ENCODE measurements around the gene EXOSC1. TPM values are rescaled to one million over a fixed set of nuclear protein-coding genes. Genes with fewer than 3 reads are reported as not detected.

Gene EXOSC1
- total RNA-seq, 2 donors from 2014 or later, result 20.8 to 33.2 TPM

DNA sequence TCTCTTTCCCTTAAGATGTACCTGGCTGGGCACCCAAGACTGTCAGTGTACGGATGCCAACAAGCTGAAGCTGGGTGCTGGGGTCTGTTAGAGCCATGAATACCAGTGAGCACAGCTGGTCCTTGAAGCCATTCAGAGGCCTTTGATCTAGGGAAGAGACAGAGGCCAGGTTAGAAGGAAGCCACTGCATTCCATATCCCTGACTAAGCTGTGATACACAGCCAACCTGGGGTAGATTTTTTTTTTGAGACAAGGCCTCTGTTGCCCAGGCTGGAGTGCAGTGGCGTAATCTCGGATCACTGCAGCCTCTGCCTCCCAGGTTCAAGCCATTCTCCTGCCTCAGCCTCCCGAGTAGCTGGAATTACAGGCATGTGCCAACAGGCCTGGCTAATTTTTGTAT lies 20.9 kb upstream of the EXOSC1 start:
- ATAC-seq, result no peak
- TF ChIP-seq, protein P1, sequence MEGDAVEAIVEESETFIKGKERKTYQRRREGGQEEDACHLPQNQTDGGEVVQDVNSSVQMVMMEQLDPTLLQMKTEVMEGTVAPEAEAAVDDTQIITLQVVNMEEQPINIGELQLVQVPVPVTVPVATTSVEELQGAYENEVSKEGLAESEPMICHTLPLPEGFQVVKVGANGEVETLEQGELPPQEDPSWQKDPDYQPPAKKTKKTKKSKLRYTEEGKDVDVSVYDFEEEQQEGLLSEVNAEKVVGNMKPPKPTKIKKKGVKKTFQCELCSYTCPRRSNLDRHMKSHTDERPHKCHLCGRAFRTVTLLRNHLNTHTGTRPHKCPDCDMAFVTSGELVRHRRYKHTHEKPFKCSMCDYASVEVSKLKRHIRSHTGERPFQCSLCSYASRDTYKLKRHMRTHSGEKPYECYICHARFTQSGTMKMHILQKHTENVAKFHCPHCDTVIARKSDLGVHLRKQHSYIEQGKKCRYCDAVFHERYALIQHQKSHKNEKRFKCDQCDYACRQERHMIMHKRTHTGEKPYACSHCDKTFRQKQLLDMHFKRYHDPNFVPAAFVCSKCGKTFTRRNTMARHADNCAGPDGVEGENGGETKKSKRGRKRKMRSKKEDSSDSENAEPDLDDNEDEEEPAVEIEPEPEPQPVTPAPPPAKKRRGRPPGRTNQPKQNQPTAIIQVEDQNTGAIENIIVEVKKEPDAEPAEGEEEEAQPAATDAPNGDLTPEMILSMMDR (IDR thresholded peaks at IDR 0.05), result no peak
- TF ChIP-seq POLR2A (IDR thresholded peaks at IDR 0.05), result no peak
- H3K27ac ChIP-seq, result no peak overlapping the region
- H3K4me1 ChIP-seq, result peaks cover 8% of the 10 kb centered on the region
- H3K4me3 ChIP-seq, result no peak overlapping the region
- intact Hi-C loops (cut with DNase I), result loop anchor here (5.0 kb wide), 1 partner anchor 86 kb away; no protein-coding TSS in a partner anchor
- DNase-seq, result no peak
- H3K36me3 ChIP-seq (replicated peaks in 1 of 2; ENCODE audit: insufficient read depth in 1 of 2, low read depth in 2 of 2), result peaks cover 8 to 45% of the 10 kb centered on the region in 2 donors
- H3K9me3 ChIP-seq, result no peaks in the 10 kb centered on the region
- no peaks in the 10 kb centered on the region for H3K27me3 ChIP-seq
- 88 to 94% methylated on average over 1 to 4 of the region's 4 CpGs for WGBS, 2 donors

DNA sequence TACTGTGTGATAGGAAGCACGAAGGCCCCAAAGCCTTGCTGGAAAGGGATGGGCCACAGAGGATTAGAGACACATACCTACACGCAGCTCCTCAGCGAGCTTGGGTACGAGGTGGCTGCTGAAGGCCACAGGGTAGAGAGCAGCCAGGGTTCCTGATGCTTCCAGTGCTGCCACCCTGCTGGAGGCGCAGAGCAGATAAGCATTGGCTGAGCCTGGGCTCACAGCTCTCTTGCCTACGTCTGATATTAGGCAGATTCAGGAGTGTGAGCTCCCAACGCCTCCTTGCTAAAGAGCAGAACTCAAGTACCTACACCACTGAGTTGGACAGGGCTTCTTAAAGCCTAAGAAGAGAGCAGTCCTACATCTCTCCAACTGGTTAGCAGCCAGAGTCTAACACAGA lies 20.2 kb upstream of the EXOSC1 start:
- Histone ChIP-seq H3K9me3 (no peaks in the 10 kb centered on the region), H3K27ac (no peak overlapping the region), H3K4me3 (no peak overlapping the region), H3K36me3 (replicated peaks in 1 of 2; ENCODE audit: insufficient read depth in 1 of 2, low read depth in 2 of 2) (peaks cover 8 to 53% of the 10 kb centered on the region in 2 donors), H3K27me3 (no peaks in the 10 kb centered on the region), H3K4me1 (peaks cover 8% of the 10 kb centered on the region)
- no peak for ATAC-seq
- TF ChIP-seq POLR2A (IDR thresholded peaks at IDR 0.05), result no peak
- TF ChIP-seq, protein P1 (IDR thresholded peaks at IDR 0.05), result no peak
- DNase-seq, result no peak
- intact Hi-C loops (cut with DNase I), result loop anchor here (5.0 kb wide), 1 partner anchor 86 kb away; no protein-coding TSS in a partner anchor
- 90 to 98% methylated on average over 7 of the region's 7 CpGs for WGBS, 2 donors

DNA sequence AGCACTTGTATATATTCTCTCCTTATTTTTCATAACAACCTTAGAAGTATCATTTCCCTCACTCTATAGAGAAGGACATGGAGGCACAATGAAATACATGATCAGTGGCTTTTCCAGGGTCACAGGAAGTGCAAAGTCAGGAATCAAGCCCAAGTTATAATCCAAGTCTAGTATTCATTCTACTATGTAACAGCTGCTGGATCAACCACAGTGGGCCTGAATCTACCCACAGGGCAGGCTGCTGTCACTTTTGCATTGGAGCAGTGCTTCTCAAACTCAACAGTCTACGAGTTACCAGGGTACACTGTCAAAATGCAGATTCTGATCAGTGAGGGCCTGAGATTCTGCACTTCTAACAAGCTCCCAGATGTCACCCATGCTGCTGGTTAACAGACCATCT lies 18.4 kb upstream of the EXOSC1 start:
- Histone ChIP-seq H3K36me3 (replicated peaks in 1 of 2; ENCODE audit: insufficient read depth in 1 of 2, low read depth in 2 of 2) (peaks cover 2 to 50% of the 10 kb centered on the region in 2 donors), H3K27ac (peak overlapping the region in 2 of 4 donors; percentile 7 to 21), H3K9me3 (no peaks in the 10 kb centered on the region), H3K4me1 (peaks cover 8% of the 10 kb centered on the region), H3K27me3 (no peaks in the 10 kb centered on the region), H3K4me3 (no peak overlapping the region)
- WGBS, 2 donors, result 44 to 53% methylated on average over 1 of the region's 1 CpG
- DNase-seq, result no peak
- ATAC-seq, result no peak
- intact Hi-C loops (cut with DNase I), result no loop called here
- TF ChIP-seq, protein P1 (IDR thresholded peaks at IDR 0.05), result no peak
- no peak for TF ChIP-seq POLR2A (IDR thresholded peaks at IDR 0.05)

DNA sequence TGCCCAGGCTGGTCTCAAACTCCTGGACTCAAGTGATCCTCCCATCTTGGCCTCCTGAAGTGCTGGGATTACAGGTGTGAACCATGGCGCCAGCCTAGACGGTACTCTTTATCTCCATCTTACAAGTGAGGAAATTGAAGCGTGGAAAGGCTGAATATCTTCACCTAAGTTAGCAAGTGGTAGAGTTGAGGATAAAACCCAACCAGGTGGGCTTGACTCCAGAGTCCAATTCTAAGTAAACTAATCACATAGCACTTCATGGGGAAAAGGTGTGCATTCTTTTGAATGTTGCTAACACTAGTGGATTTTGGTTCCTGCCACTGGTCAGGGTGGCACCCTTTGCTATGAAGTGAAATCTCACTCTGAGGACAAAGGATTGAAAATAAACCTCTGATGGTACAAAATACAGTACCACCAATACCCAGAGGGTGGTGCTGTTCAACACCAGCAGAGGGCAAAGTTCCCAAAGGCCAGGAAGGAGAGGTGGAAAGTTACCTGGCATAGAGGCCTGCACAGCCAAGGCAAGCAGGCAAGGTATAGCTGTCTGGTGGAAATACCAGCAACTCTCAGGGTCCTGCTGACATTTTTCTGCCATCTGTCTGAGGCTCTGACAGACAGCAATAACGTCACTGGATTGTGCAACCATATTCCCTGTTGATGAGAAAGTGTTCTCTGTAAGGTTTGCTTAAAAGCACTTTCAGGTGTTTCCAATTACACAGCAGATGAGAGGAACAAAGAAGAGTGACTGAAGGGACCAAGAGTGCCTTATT lies 17.7 kb upstream of the EXOSC1 start:
- peak; percentile 92 for ATAC-seq
- intact Hi-C loops (cut with DNase I), result no loop called here

More for the DNA sequence above, 17.7 kb upstream of the EXOSC1 start:
- Histone ChIP-seq H3K9me3 (no peaks in the 10 kb centered on the region), H3K36me3 (replicated peaks in 1 of 2; ENCODE audit: insufficient read depth in 1 of 2, low read depth in 2 of 2) (peaks cover 5 to 53% of the 10 kb centered on the region in 2 donors), H3K27ac (peak overlapping the region in 2 of 4 donors; percentile 7 to 21), H3K4me3 (no peak overlapping the region), H3K4me1 (peaks cover 8% of the 10 kb centered on the region), H3K27me3 (no peaks in the 10 kb centered on the region)
- TF ChIP-seq POLR2A (IDR thresholded peaks at IDR 0.05), result no peak
- TF ChIP-seq, protein P1 (IDR thresholded peaks at IDR 0.05), result peak; percentile 69 to 93 (median 90)
- 67 to 68% methylated on average over 4 of the region's 4 CpGs for WGBS, 2 donors
- peak; percentile 62 to 78 (median 68) for DNase-seq

All from body of pancreas (tissue), 4 donors.